ENCODE measurements around the gene MZT2B.
A peak's percentile ranks its signal among the peaks of the same experiment; 100 is the strongest.
"Not testable (repeated sequence)": the region's sequence is repeated elsewhere in the genome, so short reads cannot be mapped to it uniquely, and the experiment has no call there.

MZT2B gene

GRCh38 chr2:130181880-130182682 is at the start of gene MZT2B:
MZT2B (plus strand) TSS chr2:130182262; CDS start chr2:130182283, 21 bp downstream.
- Mint-ChIP-seq H3K27ac (peak within 1 kb of the TSS; percentile 95), H3K4me3 (peak within 1 kb of the TSS; percentile 93), H3K4me1 (peaks cover 24% of the 10 kb centered on the region), H3K36me3 (ENCODE audit: low read depth) (peaks cover 13% of the 10 kb centered on the region)
- TF ChIP-seq CTCF (IDR thresholded peaks at IDR 0.05) = peak; percentile 59
- not testable (repeated sequence) for H3K9me3 Mint-ChIP-seq; H3K27me3 Mint-ChIP-seq (ENCODE audit: low read depth, poor library complexity)
- DNase-seq = peak; percentile 92

- Mint-ChIP-seq H3K27me3 (ENCODE audit: low read depth, poor library complexity) (peaks cover 6% of the 10 kb centered on the region), H3K9me3 (no peaks in the 10 kb centered on the region), H3K4me1 (peaks cover 20% of the 10 kb centered on the region), H3K4me3 (no peak overlapping the region), H3K36me3 (ENCODE audit: low read depth) (peaks cover 5% of the 10 kb centered on the region), H3K27ac (no peak overlapping the region)
- TF ChIP-seq CTCF (IDR thresholded peaks at IDR 0.05) = no peak
- no peak for DNase-seq
Measured at GRCh38 chr2:130135692-130136541, 46.1 kb upstream of the MZT2B start.

GRCh38 chr2:130136546-130136945 is 45.5 kb upstream of the MZT2B start:
- H3K4me1 Mint-ChIP-seq = peaks cover 20% of the 10 kb centered on the region
- H3K36me3 Mint-ChIP-seq (ENCODE audit: low read depth); H3K9me3 Mint-ChIP-seq; DNase-seq; H3K27me3 Mint-ChIP-seq (ENCODE audit: low read depth, poor library complexity); H3K4me3 Mint-ChIP-seq; H3K27ac Mint-ChIP-seq: not testable (repeated sequence)

- not testable (repeated sequence) for H3K27me3 Mint-ChIP-seq (ENCODE audit: low read depth, poor library complexity); H3K36me3 Mint-ChIP-seq (ENCODE audit: low read depth); H3K4me3 Mint-ChIP-seq; H3K27ac Mint-ChIP-seq; DNase-seq; H3K9me3 Mint-ChIP-seq
- peaks cover 15% of the 10 kb centered on the region for H3K4me1 Mint-ChIP-seq
Measured at GRCh38 chr2:130137118-130137517, 44.9 kb upstream of the MZT2B start.

GRCh38 chr2:130138326-130138725 is 43.7 kb upstream of the MZT2B start:
- not testable (repeated sequence) for DNase-seq; H3K36me3 Mint-ChIP-seq (ENCODE audit: low read depth); H3K9me3 Mint-ChIP-seq; H3K27me3 Mint-ChIP-seq (ENCODE audit: low read depth, poor library complexity); H3K4me3 Mint-ChIP-seq
- H3K4me1 Mint-ChIP-seq = peaks cover 10% of the 10 kb centered on the region
- peak overlapping the region; percentile 83 for H3K27ac Mint-ChIP-seq

GRCh38 chr2:130138841-130139251 is 43.2 kb upstream of the MZT2B start:
- not testable (repeated sequence) for H3K36me3 Mint-ChIP-seq (ENCODE audit: low read depth); H3K4me3 Mint-ChIP-seq; DNase-seq; H3K9me3 Mint-ChIP-seq; H3K27me3 Mint-ChIP-seq (ENCODE audit: low read depth, poor library complexity); H3K27ac Mint-ChIP-seq
- H3K4me1 Mint-ChIP-seq = peaks cover 14% of the 10 kb centered on the region

GRCh38 chr2:130139331-130140280 is 42.5 kb upstream of the MZT2B start:
- H3K9me3 Mint-ChIP-seq; H3K27me3 Mint-ChIP-seq (ENCODE audit: low read depth, poor library complexity); H3K27ac Mint-ChIP-seq; H3K4me1 Mint-ChIP-seq; DNase-seq; H3K4me3 Mint-ChIP-seq; H3K36me3 Mint-ChIP-seq (ENCODE audit: low read depth): not testable (repeated sequence)

- H3K4me3 Mint-ChIP-seq; H3K27ac Mint-ChIP-seq; H3K36me3 Mint-ChIP-seq (ENCODE audit: low read depth); H3K27me3 Mint-ChIP-seq (ENCODE audit: low read depth, poor library complexity); DNase-seq; H3K9me3 Mint-ChIP-seq: not testable (repeated sequence)
- H3K4me1 Mint-ChIP-seq = peaks cover 13% of the 10 kb centered on the region
Measured at GRCh38 chr2:130140516-130140915, 41.5 kb upstream of the MZT2B start.

- not testable (repeated sequence) for H3K36me3 Mint-ChIP-seq (ENCODE audit: low read depth); DNase-seq; H3K4me3 Mint-ChIP-seq; H3K9me3 Mint-ChIP-seq; H3K27ac Mint-ChIP-seq; H3K27me3 Mint-ChIP-seq (ENCODE audit: low read depth, poor library complexity)
- peaks cover 15% of the 10 kb centered on the region for H3K4me1 Mint-ChIP-seq
Measured at GRCh38 chr2:130141002-130141401, 41.1 kb upstream of the MZT2B start.

GRCh38 chr2:130141645-130142370 is 40.3 kb upstream of the MZT2B start:
- not testable (repeated sequence) for H3K4me3 Mint-ChIP-seq; H3K9me3 Mint-ChIP-seq; H3K36me3 Mint-ChIP-seq (ENCODE audit: low read depth); H3K27me3 Mint-ChIP-seq (ENCODE audit: low read depth, poor library complexity); DNase-seq; H3K27ac Mint-ChIP-seq
- peaks cover 20% of the 10 kb centered on the region for H3K4me1 Mint-ChIP-seq
